ENCODE results near the gene CRABP2.

DNA sequence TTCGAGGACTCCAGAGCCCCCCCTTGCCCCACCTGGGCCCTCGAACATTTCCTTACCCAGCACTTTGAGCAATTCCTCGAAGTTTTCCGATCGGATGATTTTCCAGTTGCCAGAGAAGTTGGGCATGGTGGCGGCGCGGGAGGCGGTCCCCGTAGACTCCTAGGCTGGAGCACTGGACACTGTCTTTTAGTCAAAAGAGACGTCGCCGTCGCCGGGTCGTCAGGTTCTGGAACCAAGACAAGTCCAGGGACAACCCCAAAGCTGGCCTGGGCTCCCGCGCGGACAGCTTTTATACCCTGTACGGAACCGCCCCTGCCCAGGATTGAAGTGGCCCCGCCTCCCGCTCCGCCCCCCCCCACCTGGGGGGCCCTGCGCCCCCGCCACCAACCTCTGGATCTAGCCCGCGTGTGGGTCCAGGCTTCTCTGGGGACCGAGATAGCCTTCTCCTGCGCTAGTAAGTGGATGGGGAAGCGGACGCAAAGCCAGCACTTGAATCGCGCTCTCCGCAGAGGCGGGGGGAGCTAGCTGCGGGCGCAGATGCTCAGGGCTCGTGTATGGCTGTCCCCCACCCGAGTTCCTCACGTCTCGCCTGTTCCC lies at the start of gene CRABP2:
- TF ChIP-seq CTCF (IDR thresholded peaks at IDR 0.05) (no peak), POLR2A (IDR thresholded peaks at IDR 0.05) (no peak), POLR2AphosphoS5 (IDR thresholded peaks at IDR 0.05) (no peak)
